Activated T-cell treated with anti-CD3 and anti-CD28 coated beads for 4 hours (primary cell): ENCODE measurements around the gene UBAP2.

ENCODE experiments used
- DNase-seq: peaks from one replicate; pipeline ENCODE4 v3.0.0-alpha.2; 2020

Gene UBAP2, protein sequence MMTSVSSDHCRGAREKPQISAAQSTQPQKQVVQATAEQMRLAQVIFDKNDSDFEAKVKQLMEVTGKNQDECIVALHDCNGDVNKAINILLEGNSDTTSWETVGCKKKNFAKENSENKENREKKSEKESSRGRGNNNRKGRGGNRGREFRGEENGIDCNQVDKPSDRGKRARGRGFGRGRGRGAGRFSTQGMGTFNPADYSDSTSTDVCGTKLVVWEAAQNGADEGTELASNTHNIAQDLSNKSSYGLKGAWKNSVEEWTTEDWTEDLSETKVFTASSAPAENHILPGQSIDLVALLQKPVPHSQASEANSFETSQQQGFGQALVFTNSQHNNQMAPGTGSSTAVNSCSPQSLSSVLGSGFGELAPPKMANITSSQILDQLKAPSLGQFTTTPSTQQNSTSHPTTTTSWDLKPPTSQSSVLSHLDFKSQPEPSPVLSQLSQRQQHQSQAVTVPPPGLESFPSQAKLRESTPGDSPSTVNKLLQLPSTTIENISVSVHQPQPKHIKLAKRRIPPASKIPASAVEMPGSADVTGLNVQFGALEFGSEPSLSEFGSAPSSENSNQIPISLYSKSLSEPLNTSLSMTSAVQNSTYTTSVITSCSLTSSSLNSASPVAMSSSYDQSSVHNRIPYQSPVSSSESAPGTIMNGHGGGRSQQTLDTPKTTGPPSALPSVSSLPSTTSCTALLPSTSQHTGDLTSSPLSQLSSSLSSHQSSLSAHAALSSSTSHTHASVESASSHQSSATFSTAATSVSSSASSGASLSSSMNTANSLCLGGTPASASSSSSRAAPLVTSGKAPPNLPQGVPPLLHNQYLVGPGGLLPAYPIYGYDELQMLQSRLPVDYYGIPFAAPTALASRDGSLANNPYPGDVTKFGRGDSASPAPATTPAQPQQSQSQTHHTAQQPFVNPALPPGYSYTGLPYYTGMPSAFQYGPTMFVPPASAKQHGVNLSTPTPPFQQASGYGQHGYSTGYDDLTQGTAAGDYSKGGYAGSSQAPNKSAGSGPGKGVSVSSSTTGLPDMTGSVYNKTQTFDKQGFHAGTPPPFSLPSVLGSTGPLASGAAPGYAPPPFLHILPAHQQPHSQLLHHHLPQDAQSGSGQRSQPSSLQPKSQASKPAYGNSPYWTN

DNA sequence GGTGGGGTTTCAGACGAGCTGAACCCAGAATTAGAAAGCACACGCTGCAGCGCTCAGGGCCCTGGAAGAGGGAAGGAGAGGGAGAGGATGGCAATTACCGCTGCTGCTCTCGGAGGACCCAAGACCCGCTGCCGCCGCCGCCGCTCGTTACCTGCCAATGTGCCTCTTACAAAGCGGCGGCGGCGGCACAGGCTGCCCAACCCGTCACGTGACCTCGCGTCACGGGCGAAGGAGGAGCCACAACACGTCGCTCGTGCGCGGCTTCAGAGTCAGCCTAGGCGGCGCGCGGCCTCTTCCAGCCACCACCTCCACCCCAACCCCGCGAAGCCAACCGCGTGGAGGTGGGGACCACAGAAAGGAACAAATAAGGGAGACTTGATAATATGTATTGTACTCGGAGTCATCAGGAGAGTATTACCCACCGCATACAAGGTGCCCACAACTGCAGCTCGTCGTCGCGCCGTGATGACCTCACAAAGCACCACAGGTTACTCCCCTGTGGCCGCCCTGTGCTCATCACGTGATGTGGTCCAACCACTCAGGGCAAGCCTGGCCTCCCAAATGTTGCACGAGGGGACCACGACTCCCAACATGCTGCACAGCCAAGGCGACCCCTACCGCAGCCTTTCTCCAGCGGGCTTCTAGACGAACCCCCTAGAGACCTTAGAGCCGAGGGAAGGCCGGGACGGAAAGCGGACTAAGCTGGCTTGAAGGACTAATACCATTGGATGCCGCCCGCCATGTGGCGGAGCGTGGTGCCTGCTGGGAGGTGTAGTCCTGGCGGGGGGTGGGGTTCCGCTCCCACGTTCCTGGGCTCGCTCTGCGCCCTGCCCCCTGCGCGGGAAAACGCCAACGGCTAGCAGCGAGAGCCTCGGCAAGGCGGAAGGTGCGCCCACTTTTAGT, at the start of gene UBAP2:
Gene UBAP2, minus strand, starts transcription at position 161 of the 903 bp plus-strand sequence. CDS start 31,739 bp downstream, outside the sequence.
- DNase-seq: peak; percentile 95

DNA sequence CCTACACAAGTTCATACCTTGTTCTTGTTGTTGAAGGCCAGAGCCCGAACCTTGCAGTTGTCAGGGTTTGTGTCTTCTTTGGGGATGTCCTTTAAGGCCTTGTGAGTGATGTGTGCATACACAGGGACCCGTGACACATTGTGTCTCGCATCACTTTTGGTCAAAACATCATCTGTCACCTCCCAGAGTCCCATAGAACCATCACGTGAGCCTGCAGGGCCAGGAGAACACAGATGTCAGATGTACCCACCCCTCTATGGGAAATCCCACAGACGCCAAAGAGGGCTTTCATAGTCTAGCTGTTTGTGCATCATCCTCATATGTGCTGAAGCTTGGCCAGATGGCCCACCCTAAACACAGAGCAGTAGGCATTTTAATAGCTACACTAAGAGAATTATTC, 49.6 kb upstream of the UBAP2 start:
- DNase-seq: no peak

DNA sequence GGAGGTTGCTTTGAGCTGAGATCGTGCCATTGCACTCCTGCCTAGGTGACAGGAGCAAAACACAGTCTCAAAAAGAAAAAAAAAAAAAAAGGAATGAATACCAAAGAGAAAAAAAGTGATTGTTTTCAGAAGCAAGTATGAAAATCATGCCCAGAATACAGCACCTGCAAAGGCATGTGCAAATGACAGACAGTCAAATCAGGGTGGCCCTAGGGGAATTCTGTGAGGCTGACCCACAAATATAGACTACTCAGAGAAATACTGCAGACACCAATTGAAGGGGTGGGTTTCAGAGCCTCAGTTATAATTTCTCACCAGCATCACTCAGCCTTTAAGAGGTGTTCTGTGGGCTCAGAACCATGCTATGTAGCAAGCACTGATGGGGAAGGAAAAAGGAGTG, 49.2 kb upstream of the UBAP2 start:
- no peak for DNase-seq

DNA sequence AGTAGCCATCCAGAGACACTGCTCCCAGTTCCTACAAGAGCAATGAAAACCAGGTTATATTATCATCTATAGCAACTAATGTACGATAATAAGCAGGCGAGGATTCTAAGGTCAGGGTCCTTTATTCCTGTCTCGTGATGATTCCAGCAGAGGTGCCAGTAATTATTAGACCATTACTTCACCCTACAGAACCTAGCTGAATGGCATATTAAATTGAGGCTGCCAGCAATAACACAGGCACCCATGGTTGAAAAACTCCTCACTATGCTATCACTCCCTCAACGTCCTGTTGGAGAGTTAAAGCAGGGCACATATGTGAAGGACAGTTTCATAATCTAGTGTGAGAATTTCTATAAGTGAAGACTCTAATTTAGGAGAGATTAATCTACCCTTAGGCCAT, 48.1 kb upstream of the UBAP2 start:
- DNase-seq: no peak

DNA sequence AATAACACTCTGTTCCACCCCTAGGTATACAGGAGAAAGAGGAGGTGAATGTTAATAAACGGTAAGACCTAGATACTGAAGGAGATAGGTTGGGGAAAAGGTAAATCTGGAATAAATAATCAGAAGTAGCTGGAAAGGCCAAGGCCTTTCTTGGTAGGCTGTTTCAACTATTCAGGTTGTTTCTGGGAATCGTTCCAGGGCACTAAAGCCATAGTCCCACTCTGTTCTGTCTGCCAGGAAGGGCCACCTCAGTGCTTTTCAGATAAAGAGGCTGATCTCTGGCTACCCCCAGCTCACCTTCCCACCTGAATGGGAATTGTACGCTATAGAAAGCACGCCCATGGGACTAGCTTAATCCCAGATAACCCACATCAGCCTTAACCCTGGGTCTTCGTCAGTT, 44.9 kb upstream of the UBAP2 start:
- DNase-seq: no peak

DNA sequence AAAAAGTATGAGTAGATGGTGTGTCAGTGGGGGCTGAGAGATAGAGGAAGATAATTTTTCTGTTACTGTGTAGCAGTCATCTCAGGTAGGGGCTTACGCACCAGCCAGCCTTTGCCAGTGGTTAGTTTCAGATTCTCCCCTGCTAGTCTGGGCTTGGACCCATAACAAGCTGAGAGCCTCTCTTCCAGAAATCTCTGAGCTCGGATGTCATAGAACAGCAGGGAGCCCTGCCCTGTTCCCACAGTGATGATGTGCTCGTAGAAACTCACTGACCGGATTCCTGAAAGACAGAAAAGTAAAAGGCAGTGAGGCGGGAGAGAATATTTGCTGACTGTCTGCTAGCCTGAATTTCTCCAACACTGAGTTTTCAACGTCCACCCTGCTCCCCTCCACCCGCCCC, 40.6 kb upstream of the UBAP2 start:
- DNase-seq: no peak

DNA sequence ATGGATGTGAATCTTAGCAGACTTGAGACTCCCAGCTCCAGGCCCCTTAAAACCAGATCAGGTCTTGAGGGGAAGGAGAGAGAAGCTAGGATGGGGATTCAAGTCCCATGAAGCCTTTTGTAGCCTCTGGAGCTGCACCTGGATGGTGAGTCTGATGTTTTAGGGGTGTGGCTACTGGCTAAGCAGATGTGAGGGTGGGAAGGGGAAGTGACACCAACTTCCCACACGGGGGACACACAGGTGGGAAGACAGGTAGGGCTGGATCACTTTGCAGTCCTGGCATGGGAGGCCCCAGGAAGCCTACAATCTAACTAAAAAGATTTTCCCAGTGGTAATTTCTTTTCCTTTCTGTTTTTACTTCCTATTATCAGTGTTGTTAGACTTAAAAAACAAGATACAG, 38.7 kb upstream of the UBAP2 start:
- DNase-seq: no peak

DNA sequence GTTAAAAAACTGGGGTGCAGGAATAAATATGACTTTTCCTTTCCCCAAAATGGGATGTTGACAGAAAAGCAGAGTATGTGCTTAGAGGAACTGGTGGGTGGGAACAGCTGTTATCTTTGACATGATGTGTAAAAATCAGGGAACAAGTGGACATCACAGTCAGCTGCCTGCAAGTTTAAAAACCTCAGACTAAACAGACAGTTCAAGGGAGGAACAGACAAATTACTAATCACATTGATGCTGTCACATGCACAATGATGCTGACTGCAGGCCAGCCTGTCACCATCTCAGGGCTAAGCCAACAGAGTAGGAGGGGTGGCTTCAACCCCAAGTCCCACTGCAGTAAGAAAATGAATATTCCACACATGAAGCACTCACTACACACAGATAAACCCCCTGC, 38.2 kb upstream of the UBAP2 start:
- DNase-seq: no peak

DNA sequence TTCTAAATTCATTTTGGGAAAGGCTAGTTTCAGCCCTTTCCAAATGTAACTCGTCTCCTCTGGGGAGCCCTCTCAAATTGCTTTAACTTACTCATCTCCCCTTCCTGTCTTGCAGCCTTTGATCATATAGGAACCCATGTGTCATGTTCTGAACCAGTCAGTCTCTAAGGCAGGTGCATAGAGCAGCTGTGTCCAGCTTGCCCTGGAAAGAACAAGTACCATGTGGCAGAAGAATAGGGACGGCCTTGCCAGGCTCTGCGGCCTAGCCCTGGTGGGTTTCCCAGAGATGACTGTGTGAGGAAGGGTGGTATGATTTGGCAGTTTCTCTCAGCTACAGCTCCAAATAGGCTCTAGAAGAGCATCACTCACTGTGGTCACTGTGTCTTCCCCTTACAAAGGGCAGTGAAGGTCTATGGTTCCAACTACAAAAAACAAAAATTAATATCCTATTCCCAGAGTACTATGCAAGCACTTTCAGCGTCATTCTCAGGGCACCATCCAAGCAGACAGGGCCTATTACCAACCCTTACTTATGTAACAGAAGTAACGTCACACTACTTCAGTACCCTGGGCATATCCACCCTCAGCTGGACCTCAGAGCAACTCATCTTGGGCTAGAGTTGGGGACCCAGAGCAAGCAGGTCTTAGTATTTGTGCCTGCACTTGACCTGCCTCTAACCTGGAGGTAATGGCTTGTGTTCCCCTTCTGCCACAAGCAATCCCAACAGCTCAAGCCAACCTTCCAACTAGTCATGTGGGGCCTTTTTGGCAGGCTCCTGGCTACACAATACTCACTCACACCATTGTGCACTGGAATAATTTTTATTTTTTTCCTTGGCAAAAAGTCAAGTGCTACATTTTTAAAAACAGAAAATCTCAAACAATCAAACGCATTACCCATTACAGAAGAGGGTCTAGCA, 37.2 kb upstream of the UBAP2 start:
- DNase-seq: no peak

DNA sequence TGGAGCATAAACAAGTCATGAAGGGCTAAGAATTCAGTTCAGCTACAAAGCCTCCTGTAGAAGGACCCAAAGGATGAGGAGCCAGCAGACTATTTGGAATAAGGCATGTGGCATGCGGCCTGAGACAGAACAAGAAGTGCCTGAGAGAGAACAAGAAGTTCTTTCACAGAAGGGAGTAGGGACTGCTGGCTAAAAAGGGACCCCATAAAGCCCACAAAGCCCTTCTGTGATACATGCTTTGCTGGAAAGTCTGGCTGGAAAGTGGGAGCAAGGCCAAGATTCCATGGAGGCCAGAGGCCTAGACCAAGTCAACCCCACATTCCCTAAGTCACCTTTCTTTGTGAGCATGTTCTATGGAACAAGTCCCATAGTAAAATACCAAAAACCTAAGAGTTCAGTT, 35.9 kb upstream of the UBAP2 start:
- no peak for DNase-seq

DNA sequence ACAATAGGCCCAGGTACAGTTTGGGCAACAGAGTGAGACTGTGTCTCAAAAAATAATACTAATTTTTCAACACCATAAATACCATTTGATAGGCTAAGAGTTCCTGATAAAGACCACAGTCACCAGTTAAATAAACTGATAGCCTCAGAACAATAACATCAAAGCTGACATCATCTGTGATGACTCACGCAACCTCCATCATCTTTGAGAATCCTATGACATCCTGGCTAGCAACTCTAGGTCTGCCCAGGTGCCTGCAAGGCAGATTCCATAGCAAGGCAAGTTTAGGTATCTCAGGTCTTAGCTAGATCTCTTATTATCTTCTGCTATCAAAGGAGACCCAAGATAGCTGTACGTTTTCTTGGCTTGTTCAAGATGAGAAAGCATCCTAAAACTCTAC, 30.5 kb upstream of the UBAP2 start:
- no peak for DNase-seq

DNA sequence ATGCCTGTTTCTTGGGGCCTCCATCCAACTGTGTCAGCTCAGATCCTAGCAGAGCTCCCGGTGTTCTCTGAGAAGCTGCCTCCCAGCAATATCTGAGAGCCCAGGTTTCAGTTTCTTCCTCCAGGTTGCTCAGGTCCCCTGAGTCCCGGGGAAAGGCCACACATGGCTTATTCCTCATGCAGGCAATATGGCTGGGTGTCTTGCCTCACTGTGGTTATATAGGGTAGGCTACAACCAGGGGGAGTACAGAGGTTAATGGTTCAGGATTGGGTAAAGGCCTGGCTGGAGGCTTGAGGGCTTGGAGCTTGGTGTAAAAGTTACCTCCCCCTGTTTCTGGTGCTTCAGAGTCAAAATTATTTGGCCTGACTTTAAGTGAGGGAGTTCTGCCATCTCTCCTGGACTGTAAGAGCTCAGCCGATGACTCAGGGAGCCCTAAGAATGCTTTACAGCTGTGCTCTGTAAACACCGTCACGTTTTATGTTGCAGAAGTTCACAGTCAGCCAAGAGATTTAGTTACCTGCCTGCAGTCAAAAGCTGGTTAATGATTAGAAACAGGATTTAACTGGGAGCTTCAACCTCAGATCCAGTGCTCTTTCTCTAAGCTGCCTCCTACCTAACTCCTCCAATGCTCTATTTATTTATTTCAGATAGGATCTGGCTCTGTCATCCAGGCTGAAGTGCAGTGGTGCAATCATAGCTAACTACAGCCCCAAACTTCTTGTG, 24.3 kb upstream of the UBAP2 start:
- no peak for DNase-seq

DNA sequence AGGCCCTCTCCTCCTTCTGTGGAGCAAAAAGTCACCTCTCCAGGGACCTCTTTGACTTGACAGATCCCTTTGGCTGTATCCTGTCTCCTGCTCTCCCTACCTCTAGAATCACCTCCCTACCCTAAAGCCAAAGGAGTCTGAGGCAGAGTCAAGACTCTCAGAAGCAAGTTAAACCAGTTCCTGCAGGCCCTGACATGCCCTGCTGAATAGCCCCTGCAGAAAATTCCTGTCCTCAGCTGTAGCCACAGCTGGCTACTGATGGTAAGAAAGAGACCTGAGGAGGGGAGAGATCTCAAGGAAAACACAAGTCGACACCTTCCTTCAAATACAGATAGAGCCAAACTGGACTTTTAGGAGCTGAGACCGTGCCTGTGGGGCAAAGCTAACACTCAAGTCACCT, 23.7 kb upstream of the UBAP2 start:
- DNase-seq: no peak

DNA sequence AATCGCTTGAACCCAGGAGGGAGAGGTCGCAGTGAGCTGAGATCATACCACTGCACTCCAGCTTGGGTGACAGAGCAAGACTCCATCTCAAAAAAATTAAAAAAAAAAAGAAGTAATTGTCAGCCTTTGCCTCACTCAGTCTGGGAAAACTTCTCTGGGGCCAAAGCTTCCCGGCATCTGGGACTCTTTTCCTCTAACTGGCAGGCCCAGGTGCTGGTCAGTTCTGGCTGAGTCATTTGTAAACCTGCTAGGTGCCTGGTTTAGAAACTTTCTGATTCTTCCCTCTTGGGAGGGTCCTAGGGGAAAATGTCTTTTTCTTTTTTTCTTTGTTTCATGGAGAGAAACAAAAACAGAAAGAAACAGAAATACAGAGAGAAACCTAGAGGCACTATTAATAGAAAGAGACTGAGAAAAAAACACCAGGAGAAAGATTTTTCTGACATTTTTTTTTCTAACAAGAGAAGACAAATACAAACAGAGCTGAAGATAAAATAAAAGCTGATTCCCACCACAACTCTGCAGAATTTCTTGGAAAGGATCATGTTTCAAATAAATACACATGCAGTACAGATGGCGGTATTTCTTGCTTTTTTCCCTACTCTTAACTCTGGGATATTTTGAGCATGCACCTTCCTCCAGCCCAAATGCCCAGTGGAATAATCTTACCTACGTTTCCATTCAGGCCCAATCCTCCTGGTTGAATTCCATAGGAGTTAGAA, 22.1 kb upstream of the UBAP2 start:
- no peak for DNase-seq

DNA sequence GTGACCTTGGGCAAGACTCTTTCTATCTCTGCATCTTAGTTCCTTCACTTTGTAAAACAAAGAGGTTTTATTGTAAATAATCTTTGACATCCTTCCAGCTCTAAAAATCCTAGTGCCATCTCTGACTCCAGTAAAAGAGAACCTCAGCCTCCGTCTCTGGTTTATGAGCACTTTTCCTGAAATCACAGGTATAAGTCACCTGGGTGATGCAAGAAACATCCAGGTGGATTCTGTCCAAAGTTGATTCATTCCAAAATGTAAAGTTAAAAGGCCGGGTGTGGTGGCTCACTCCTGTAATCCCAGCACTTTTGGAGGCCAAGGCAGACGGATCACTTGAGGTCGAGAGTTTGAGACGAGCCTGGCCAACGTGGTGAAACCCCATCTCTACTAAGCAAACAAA, 21.1 kb upstream of the UBAP2 start:
- DNase-seq: no peak

DNA sequence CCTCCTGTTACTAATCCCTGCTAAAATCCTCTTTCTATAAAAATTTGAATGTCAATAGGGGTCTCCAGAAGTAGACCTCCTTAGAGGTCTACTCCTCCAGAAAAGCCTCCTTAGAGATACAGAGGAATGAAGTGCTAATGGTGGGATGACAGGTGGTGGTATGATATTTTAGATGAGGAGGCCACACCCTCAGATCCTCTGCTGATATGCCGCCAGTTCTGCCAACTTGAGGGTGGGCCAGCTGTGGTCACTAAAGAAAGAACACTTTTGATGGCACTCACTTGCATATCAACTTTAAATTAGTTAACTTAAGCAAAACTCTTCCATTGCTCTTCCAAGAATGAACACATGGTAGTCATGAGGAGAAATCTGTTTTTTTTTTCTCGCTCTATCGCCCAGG, 16.9 kb upstream of the UBAP2 start:
- no peak for DNase-seq

DNA sequence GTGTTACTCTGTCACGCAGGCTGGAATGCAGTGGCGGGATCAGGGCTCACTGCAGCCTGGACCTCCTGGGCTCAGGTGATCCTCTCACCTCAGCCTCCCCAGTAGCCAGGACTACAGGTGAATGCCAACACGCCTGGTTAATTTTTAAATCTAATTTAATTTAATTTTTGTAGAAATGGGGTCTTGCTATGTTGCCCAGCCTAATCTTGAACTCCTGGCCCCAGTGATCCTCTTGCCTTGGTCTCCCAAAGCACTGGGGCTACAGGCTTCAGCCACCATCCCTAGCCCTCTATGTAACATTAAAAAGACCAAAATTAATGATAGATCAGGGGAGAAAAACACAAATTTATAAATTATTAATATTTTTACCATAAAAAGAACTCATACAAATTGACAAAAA, 11.3 kb upstream of the UBAP2 start:
- DNase-seq: no peak

DNA sequence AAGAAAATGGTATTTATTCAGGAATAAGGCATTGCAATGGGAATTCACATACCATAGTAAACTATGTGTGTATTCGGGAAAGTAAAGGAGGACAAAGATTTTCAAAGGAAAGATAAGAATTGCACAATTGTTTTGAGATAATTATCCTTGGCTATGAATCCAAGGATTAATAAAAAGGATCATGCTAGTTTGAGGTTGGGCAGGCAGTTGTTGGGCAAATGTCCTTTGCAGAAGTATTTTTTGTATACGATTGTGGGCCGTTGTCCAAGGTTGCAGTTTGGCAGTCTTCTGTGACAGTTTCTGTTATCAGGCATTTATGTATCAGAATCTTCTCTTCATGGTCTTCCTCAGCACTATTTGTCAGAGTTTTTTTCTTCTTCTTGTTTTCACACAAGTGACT, 10.6 kb upstream of the UBAP2 start:
- no peak for DNase-seq

DNA sequence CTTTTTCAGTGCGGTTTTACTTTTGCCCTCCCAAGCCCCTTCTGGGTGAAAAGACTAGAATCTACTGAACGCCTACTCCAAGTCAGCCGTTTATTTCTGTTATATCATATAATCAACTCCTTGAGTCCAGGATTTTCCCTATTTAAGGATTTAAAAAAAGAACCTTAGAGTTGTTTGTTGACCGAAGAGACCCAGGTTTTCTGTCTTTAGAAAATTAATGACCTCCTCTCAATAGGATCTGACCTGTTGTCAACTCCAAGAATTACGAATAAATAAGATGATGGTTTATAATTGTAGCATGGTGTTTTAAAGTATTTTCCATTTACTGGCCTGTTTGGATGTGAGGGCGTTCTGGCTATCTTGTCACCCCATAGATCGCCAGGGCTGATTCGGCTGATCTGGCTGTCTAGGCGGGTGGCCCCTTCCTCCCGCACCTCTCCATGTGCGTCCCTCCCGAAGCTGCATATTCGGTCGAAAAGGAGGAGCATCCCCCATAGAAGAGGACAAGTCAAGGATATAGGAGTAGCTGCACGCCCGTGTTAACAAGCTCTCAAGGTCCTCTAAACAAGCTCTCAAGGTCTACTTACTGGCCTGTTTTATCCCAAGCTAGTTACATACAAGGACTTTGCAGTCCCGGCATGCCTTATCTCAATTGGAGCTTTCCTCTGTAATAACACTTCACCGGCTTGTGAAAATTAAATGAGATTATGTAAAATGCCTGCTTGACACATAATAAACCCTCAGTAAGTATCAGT, 1.1 kb upstream of the UBAP2 start:
- DNase-seq: no peak
